ENCODE results near the gene ABR.

- TF ChIP-seq POLR2AphosphoS5 (IDR thresholded peaks at IDR 0.05) (no peak), CTCF (IDR thresholded peaks at IDR 0.05) (no peak), POLR2A (IDR thresholded peaks at IDR 0.05) (no peak), EP300 (IDR thresholded peaks at IDR 0.05; ENCODE audit: low read depth) (no peak)
Measured at GRCh38 chr17:1130191-1130590, 49.6 kb downstream of the ABR start.

All from transverse colon (tissue), 4 donors.